ENCODE data around the gene ANKRD18A. TPM values are rescaled to one million over a fixed set of nuclear protein-coding genes. Genes with fewer than 3 reads are reported as not detected.

ANKRD18A gene
- total and polyA plus RNA-seq, 2 of the 13 experiments (the other 11 are each of a cell fraction or from before 2014, with no cell fraction given) = 5.9 to 7.6 TPM

GRCh38 chr9:38527503-38527902, 92.9 kb downstream of the ANKRD18A start (continued):
- TF ChIP-seq DPF2 (CRISPR knock-in tag; IDR thresholded peaks at IDR 0.05; ENCODE audit: borderline replicate concordance, low read depth) = no peak
- TF ChIP-seq CEBPB (IDR thresholded peaks at IDR 0.05; ENCODE audit: borderline replicate concordance, low read depth, low read length) = no peak
- no peak for TF ChIP-seq CENPBD1 (CRISPR knock-in tag; IDR thresholded peaks at IDR 0.05; ENCODE audit: borderline replicate concordance, low read depth)
- no peak for TF ChIP-seq ZNF556 (CRISPR knock-in tag; IDR thresholded peaks at IDR 0.05; ENCODE audit: borderline replicate concordance)
- peak; percentile 66 for TF ChIP-seq RXRB (CRISPR knock-in tag; IDR thresholded peaks at IDR 0.05; ENCODE audit: borderline replicate concordance)
- TF ChIP-seq SIX1 (CRISPR knock-in tag; IDR thresholded peaks at IDR 0.05; ENCODE audit: borderline replicate concordance) = peak; percentile 49; the same call in 1 of the 2 replicates
- no peak for TF ChIP-seq ZNF33B (CRISPR knock-in tag; IDR thresholded peaks at IDR 0.05)

- no TSS peak for BruUV-seq (replicated peaks)
- ATAC-seq = no peak
- in situ Hi-C loops (cut with HindIII; ENCODE audit: extremely low pct_ligation_motif_present, low pct_unique_long_range_greater_than_20kb) = no loop called here
These were observed 93.8 kb downstream of the ANKRD18A start for GRCh38 chr9:38526591-38526990.

More at GRCh38 chr9:38526591-38526990, 93.8 kb downstream of the ANKRD18A start:
- no peaks in the 10 kb centered on the region for H3K9me3 ChIP-seq (ENCODE audit: low read length)
- DNase-seq (ENCODE audit: low spot score) (no peak), FAIRE-seq (no peak)
- H3K27ac ChIP-seq (ENCODE audit: extremely low read length, insufficient read depth, low read length) = no peak overlapping the region
- 97% methylated on average over 23 of the region's 38 CpGs for WGBS (ENCODE audit: low lambda C conversion rate)
- peaks cover 15% of the 10 kb centered on the region for H3K4me1 ChIP-seq (ENCODE audit: insufficient read depth, low read length)
- no peak overlapping the region for H3K4me2 ChIP-seq (ENCODE audit: low read depth, low read length)
- H3K79me2 ChIP-seq (ENCODE audit: insufficient read depth, low read length) = no peaks in the 10 kb centered on the region
- intact Hi-C loops (cut with micrococcal nuclease; ENCODE audit: unreplicated experiment) = no loop called here
- H3K4me3 ChIP-seq (replicated peaks in 1 of 3; ENCODE audit: insufficient read depth in 1 of 3, low read depth in 2 of 3, low read length in 3 of 3) = no peak overlapping the region
- H2AFZ ChIP-seq (ENCODE audit: low read length) = no peak overlapping the region
- no peaks in the 10 kb centered on the region for H4K20me1 ChIP-seq (ENCODE audit: insufficient read depth, low read length)
- TF ChIP-seq ZNF205 (CRISPR knock-in tag; IDR thresholded peaks at IDR 0.05) (no peak), XRCC5 (optimal IDR thresholded peaks at IDR 0.05; ENCODE audit: low read length) (no peak), BRD4 (CRISPR knock-in tag; IDR thresholded peaks at IDR 0.05) (no peak), CAMTA2 (CRISPR knock-in tag; IDR thresholded peaks at IDR 0.05; ENCODE audit: borderline replicate concordance) (no peak), ZSCAN9 (CRISPR knock-in tag; IDR thresholded peaks at IDR 0.05; ENCODE audit: borderline replicate concordance) (no peak), ZNF614 (CRISPR knock-in tag; IDR thresholded peaks at IDR 0.05; ENCODE audit: borderline replicate concordance) (no peak)
- ChIA-PET CTCF (ENCODE audit: low intra/inter-chr PET ratio, low total read pairs) (no interaction called here), POLR2A (no interaction called here)
- H3K36me3 ChIP-seq (replicated peaks in 1 of 2; ENCODE audit: control insufficient read depth in 1 of 2, insufficient read depth in 2 of 2, low read length in 2 of 2) = no peaks in the 10 kb centered on the region
- 0 out of 5 replicates have a peak, but pooled peaks cover 0 to 3% of the 10 kb centered on the region in 2 experiments for H3K27me3 ChIP-seq (ENCODE audit: control insufficient read depth in 1 of 2, insufficient read depth in 2 of 2, low read length in 2 of 2)
- no peak overlapping the region for H3K9ac ChIP-seq (ENCODE audit: insufficient read depth, low read depth, low read length)
